ENCODE data around the gene TASP1. TPM values are rescaled to one million over a fixed set of nuclear protein-coding genes. Genes with fewer than 3 reads are reported as not detected.
A peak's percentile ranks its signal among the peaks of the same experiment; 100 is the strongest.

The TASP1 gene
- total RNA-seq, 1 donor from 2014 or later: 10.3 TPM

GRCh38 chr20:13676682-13677081, 38.0 kb upstream of the TASP1 start:
- no peaks in the 10 kb centered on the region for H3K9me3 ChIP-seq (ENCODE audit: insufficient read depth, low read depth, low read length)
- no peaks in the 10 kb centered on the region for H4K20me1 ChIP-seq (ENCODE audit: insufficient read depth, low read length)
- no peaks in the 10 kb centered on the region for H3K27me3 ChIP-seq (ENCODE audit: insufficient read depth, low read length)
- Mint-ChIP-seq H3K4me3 (ENCODE audit: unreplicated experiment) (no peak overlapping the region), H3K4me1 (ENCODE audit: low read depth, unreplicated experiment) (peaks cover 7% of the 10 kb centered on the region), H3K27me3 (ENCODE audit: low read depth, unreplicated experiment) (no peaks in the 10 kb centered on the region), H3K9me3 (ENCODE audit: unreplicated experiment) (peaks cover 4% of the 10 kb centered on the region), H3K27ac (ENCODE audit: unreplicated experiment) (no peak overlapping the region), H3K36me3 (ENCODE audit: low read depth, unreplicated experiment) (no peaks in the 10 kb centered on the region)
- H3K4me2 ChIP-seq (ENCODE audit: low read length): no peak overlapping the region
- H3K79me2 ChIP-seq (ENCODE audit: insufficient read depth, low read length): no peaks in the 10 kb centered on the region
- no peak overlapping the region for H2AFZ ChIP-seq (ENCODE audit: low read depth, low read length)
- DNase-seq (ENCODE audit: low read depth): no peak
- TF ChIP-seq, protein P1, sequence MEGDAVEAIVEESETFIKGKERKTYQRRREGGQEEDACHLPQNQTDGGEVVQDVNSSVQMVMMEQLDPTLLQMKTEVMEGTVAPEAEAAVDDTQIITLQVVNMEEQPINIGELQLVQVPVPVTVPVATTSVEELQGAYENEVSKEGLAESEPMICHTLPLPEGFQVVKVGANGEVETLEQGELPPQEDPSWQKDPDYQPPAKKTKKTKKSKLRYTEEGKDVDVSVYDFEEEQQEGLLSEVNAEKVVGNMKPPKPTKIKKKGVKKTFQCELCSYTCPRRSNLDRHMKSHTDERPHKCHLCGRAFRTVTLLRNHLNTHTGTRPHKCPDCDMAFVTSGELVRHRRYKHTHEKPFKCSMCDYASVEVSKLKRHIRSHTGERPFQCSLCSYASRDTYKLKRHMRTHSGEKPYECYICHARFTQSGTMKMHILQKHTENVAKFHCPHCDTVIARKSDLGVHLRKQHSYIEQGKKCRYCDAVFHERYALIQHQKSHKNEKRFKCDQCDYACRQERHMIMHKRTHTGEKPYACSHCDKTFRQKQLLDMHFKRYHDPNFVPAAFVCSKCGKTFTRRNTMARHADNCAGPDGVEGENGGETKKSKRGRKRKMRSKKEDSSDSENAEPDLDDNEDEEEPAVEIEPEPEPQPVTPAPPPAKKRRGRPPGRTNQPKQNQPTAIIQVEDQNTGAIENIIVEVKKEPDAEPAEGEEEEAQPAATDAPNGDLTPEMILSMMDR (IDR thresholded peaks at IDR 0.05; ENCODE audit: insufficient read depth, low read depth, low read length): no peak
- no peak for TF ChIP-seq EZH2 (IDR thresholded peaks at IDR 0.05; ENCODE audit: insufficient read depth, low read length)
- no peaks in the 10 kb centered on the region for H3K4me1 ChIP-seq (ENCODE audit: insufficient read depth, low read length)
- no peak overlapping the region for H3K9ac ChIP-seq (ENCODE audit: low read length)
- no peaks in the 10 kb centered on the region for H3K36me3 ChIP-seq (ENCODE audit: insufficient read depth, low read length)
- no peak for FAIRE-seq
- H3K27ac ChIP-seq (ENCODE audit: low read depth, low read length): no peak overlapping the region
- H3K4me3 ChIP-seq (ENCODE audit: insufficient read depth, low read depth, low read length): no peak overlapping the region

DNA sequence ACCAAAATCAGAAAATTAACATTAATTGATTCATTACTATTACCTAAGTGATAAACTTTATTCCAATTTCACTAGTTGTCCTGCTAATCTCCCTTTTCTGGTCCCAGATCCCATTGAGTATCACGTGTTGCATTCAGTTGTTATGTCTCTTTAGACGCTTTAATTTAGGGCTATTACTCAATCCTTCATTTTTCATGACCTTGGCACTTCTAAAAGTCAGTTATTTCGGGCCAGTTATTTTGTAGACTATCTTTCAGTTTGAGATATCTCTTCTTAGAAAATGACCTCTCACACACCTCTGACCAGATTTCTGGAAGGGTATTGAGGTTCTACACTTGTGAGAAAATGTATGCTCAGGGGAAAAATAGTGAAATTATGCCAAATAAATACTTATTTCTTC, 34.0 kb upstream of the TASP1 start:
- H3K9ac ChIP-seq (ENCODE audit: low read length): no peak overlapping the region
- TF ChIP-seq, protein P1 (IDR thresholded peaks at IDR 0.05; ENCODE audit: insufficient read depth, low read depth, low read length): no peak
- no peak for TF ChIP-seq EZH2 (IDR thresholded peaks at IDR 0.05; ENCODE audit: insufficient read depth, low read length)
- no peak for DNase-seq (ENCODE audit: low read depth)
- H3K27ac Mint-ChIP-seq (ENCODE audit: unreplicated experiment): no peak overlapping the region
- no peak overlapping the region for H3K4me3 Mint-ChIP-seq (ENCODE audit: unreplicated experiment)
- no peaks in the 10 kb centered on the region for H3K4me1 ChIP-seq (ENCODE audit: insufficient read depth, low read length)
- no peak overlapping the region for H2AFZ ChIP-seq (ENCODE audit: low read depth, low read length)
- H3K27me3 ChIP-seq (ENCODE audit: insufficient read depth, low read length): no peaks in the 10 kb centered on the region
- H4K20me1 ChIP-seq (ENCODE audit: insufficient read depth, low read length): no peaks in the 10 kb centered on the region
- peaks cover 6% of the 10 kb centered on the region for H3K27me3 Mint-ChIP-seq (ENCODE audit: low read depth, unreplicated experiment)
- H3K4me1 Mint-ChIP-seq (ENCODE audit: low read depth, unreplicated experiment): peaks cover 13% of the 10 kb centered on the region
- no peaks in the 10 kb centered on the region for H3K36me3 ChIP-seq (ENCODE audit: insufficient read depth, low read length)
- no peak overlapping the region for H3K4me2 ChIP-seq (ENCODE audit: low read length)
- H3K79me2 ChIP-seq (ENCODE audit: insufficient read depth, low read length): no peaks in the 10 kb centered on the region
- FAIRE-seq: no peak
- H3K9me3 Mint-ChIP-seq (ENCODE audit: unreplicated experiment): peaks cover 4% of the 10 kb centered on the region
- no peak overlapping the region for H3K4me3 ChIP-seq (ENCODE audit: insufficient read depth, low read depth, low read length)
- no peaks in the 10 kb centered on the region for H3K9me3 ChIP-seq (ENCODE audit: insufficient read depth, low read depth, low read length)
- no peaks in the 10 kb centered on the region for H3K36me3 Mint-ChIP-seq (ENCODE audit: low read depth, unreplicated experiment)
- no peak overlapping the region for H3K27ac ChIP-seq (ENCODE audit: low read depth, low read length)

DNA sequence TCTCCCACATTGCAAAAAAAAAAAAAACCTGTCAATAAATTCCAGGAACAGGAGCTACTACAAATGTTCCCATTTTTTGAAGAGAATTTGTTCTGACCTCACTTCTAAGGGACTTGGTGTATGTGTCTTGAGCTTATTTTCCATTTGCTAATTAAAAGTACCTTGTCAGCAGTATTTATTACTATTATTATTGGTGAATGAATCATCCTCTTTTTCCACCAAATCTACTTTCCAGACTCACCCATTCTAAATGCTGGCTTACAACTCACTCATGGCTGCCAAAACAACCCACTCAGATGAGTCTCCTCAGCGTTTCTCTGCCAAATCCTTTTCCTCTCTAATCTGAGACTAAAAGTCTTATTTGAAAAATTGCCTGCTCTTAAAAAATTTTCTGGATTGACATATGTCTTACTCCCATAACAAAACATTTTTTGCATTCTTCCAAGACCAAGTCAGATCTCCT, 33.2 kb upstream of the TASP1 start:
- Histone ChIP-seq H3K9ac (ENCODE audit: low read length) (no peak overlapping the region), H3K27me3 (ENCODE audit: insufficient read depth, low read length) (no peaks in the 10 kb centered on the region), H3K27ac (ENCODE audit: low read depth, low read length) (no peak overlapping the region), H2AFZ (ENCODE audit: low read depth, low read length) (no peak overlapping the region), H3K36me3 (ENCODE audit: insufficient read depth, low read length) (no peaks in the 10 kb centered on the region), H3K4me1 (ENCODE audit: insufficient read depth, low read length) (no peaks in the 10 kb centered on the region), H3K4me2 (ENCODE audit: low read length) (no peak overlapping the region), H3K4me3 (ENCODE audit: insufficient read depth, low read depth, low read length) (no peak overlapping the region), H4K20me1 (ENCODE audit: insufficient read depth, low read length) (no peaks in the 10 kb centered on the region), H3K79me2 (ENCODE audit: insufficient read depth, low read length) (no peaks in the 10 kb centered on the region), H3K9me3 (ENCODE audit: insufficient read depth, low read depth, low read length) (no peaks in the 10 kb centered on the region)
- no peak for FAIRE-seq
- Mint-ChIP-seq H3K27me3 (ENCODE audit: low read depth, unreplicated experiment) (peaks cover 6% of the 10 kb centered on the region), H3K9me3 (ENCODE audit: unreplicated experiment) (peaks cover 2% of the 10 kb centered on the region), H3K4me1 (ENCODE audit: low read depth, unreplicated experiment) (peaks cover 13% of the 10 kb centered on the region), H3K27ac (ENCODE audit: unreplicated experiment) (peak overlapping the region; percentile 21), H3K4me3 (ENCODE audit: unreplicated experiment) (no peak overlapping the region), H3K36me3 (ENCODE audit: low read depth, unreplicated experiment) (no peaks in the 10 kb centered on the region)
- TF ChIP-seq, protein P1 (IDR thresholded peaks at IDR 0.05; ENCODE audit: insufficient read depth, low read depth, low read length): no peak
- TF ChIP-seq EZH2 (IDR thresholded peaks at IDR 0.05; ENCODE audit: insufficient read depth, low read length): no peak
- peak; percentile 88 for DNase-seq (ENCODE audit: low read depth)
